ENCODE data around the gene CAPZB.

The CAPZB gene

GRCh38 chr1:19429611-19430010, 55.7 kb downstream of the CAPZB start:
- DNase-seq (ENCODE audit: low read depth, low spot score), result no peak

GRCh38 chr1:19427087-19427781, 58.1 kb downstream of the CAPZB start:
- DNase-seq (ENCODE audit: low read depth, low spot score), result no peak

- no peak for DNase-seq (ENCODE audit: low read depth, low spot score)
Measured at GRCh38 chr1:19426294-19427086, 58.8 kb downstream of the CAPZB start.

- no peak for DNase-seq (ENCODE audit: low read depth, low spot score)
Measured at GRCh38 chr1:19425646-19426239, 59.6 kb downstream of the CAPZB start.

GRCh38 chr1:19424651-19425570, 60.4 kb downstream of the CAPZB start:
- DNase-seq (ENCODE audit: low read depth, low spot score), result no peak

GRCh38 chr1:19423130-19423529, 62.2 kb downstream of the CAPZB start:
- DNase-seq (ENCODE audit: low read depth, low spot score), result no peak

- DNase-seq (ENCODE audit: low read depth, low spot score), result no peak
Measured at GRCh38 chr1:19421365-19421764, 64.0 kb downstream of the CAPZB start.

GRCh38 chr1:19420606-19421005, 64.7 kb downstream of the CAPZB start:
- DNase-seq (ENCODE audit: low read depth, low spot score), result no peak

- DNase-seq (ENCODE audit: low read depth, low spot score), result no peak
Measured at GRCh38 chr1:19419691-19420090, 65.6 kb downstream of the CAPZB start.

GRCh38 chr1:19418503-19418971, 66.8 kb downstream of the CAPZB start:
- DNase-seq (ENCODE audit: low read depth, low spot score), result no peak

- DNase-seq (ENCODE audit: low read depth, low spot score), result no peak
Measured at GRCh38 chr1:19416921-19417470, 68.3 kb downstream of the CAPZB start.

- no peak for DNase-seq (ENCODE audit: low read depth, low spot score)
Measured at GRCh38 chr1:19416145-19416544, 69.2 kb downstream of the CAPZB start.

- no peak for DNase-seq (ENCODE audit: low read depth, low spot score)
Measured at GRCh38 chr1:19414515-19415121, 70.7 kb downstream of the CAPZB start.

- no peak for DNase-seq (ENCODE audit: low read depth, low spot score)
Measured at GRCh38 chr1:19413999-19414398, 71.3 kb downstream of the CAPZB start.

- no peak for DNase-seq (ENCODE audit: low read depth, low spot score)
Measured at GRCh38 chr1:19412654-19413053, 72.7 kb downstream of the CAPZB start.

- no peak for DNase-seq (ENCODE audit: low read depth, low spot score)
Measured at GRCh38 chr1:19411612-19412011, 73.7 kb downstream of the CAPZB start.

GRCh38 chr1:19410393-19410792, 74.9 kb downstream of the CAPZB start:
- DNase-seq (ENCODE audit: low read depth, low spot score), result no peak

GRCh38 chr1:19409477-19410341, 75.6 kb downstream of the CAPZB start:
- no peak for DNase-seq (ENCODE audit: low read depth, low spot score)

GRCh38 chr1:19407494-19408096, 77.7 kb downstream of the CAPZB start:
- no peak for DNase-seq (ENCODE audit: low read depth, low spot score)
